ENCODE results near the gene SEBOX. TPM values are rescaled to one million over a fixed set of nuclear protein-coding genes. Genes with fewer than 3 reads are reported as not detected.

Gene SEBOX
- total RNA-seq, 2 experiments from 2014 or later: not detected

- Mint-ChIP-seq H3K27ac (peak within 1 kb of the TSS; percentile 73), H3K9me3 (ENCODE audit: low read depth) (no peaks in the 10 kb centered on the region), H3K36me3 (no peaks in the 10 kb centered on the region), H3K27me3 (no peaks in the 10 kb centered on the region), H3K4me1 (peaks cover 20% of the 10 kb centered on the region), H3K4me3 (peak within 1 kb of the TSS; percentile 82)
- CTCF ChIA-PET: interaction anchor here (1.6 kb wide), 2 partner anchors 13 to 16 kb away, joined by 3 to 5 read pairs; partner anchors contain the start of gene POLDIP2
- DNase-seq: no peak
- ATAC-seq: no peak
Measured at GRCh38 chr17:28370035-28370743, 5.2 kb upstream of the SEBOX start, which contains the start of gene VTN. Gene VTN (minus strand): TSS chr17:28370307. CDS start chr17:28370203, 104 bp downstream.

- ATAC-seq: no peak
Measured at GRCh38 chr17:28369684-28370034, 4.7 kb upstream of the SEBOX start.

GRCh38 chr17:28368915-28369683 lies 4.1 kb upstream of the SEBOX start:
- H3K27me3 Mint-ChIP-seq: no peaks in the 10 kb centered on the region
- CTCF ChIA-PET: no interaction called here
- no peak overlapping the region for H3K27ac Mint-ChIP-seq
- no peak overlapping the region for H3K4me3 Mint-ChIP-seq
- ATAC-seq: no peak
- peaks cover 20% of the 10 kb centered on the region for H3K4me1 Mint-ChIP-seq
- H3K9me3 Mint-ChIP-seq (ENCODE audit: low read depth): no peaks in the 10 kb centered on the region
- no peak for DNase-seq
- no peaks in the 10 kb centered on the region for H3K36me3 Mint-ChIP-seq

More at GRCh38 chr17:28369684-28370034, 4.7 kb upstream of the SEBOX start:
- peaks cover 20% of the 10 kb centered on the region for H3K4me1 Mint-ChIP-seq
- no peak overlapping the region for H3K27ac Mint-ChIP-seq
- CTCF ChIA-PET: interaction anchor here (1.6 kb wide), 1 partner anchor 12 kb away, joined by 5 read pairs; the partner anchor contains the start of gene POLDIP2
- H3K9me3 Mint-ChIP-seq (ENCODE audit: low read depth): no peaks in the 10 kb centered on the region
- H3K4me3 Mint-ChIP-seq: no peak overlapping the region
- H3K36me3 Mint-ChIP-seq: no peaks in the 10 kb centered on the region
- DNase-seq: no peak
- no peaks in the 10 kb centered on the region for H3K27me3 Mint-ChIP-seq

GRCh38 chr17:28368306-28368831 lies 3.4 kb upstream of the SEBOX start:
- H3K36me3 Mint-ChIP-seq: no peaks in the 10 kb centered on the region
- H3K27ac Mint-ChIP-seq: no peak overlapping the region
- H3K4me1 Mint-ChIP-seq: peaks cover 16% of the 10 kb centered on the region
- no peak overlapping the region for H3K4me3 Mint-ChIP-seq
- no peaks in the 10 kb centered on the region for H3K27me3 Mint-ChIP-seq
- DNase-seq: no peak
- H3K9me3 Mint-ChIP-seq (ENCODE audit: low read depth): no peaks in the 10 kb centered on the region
- CTCF ChIA-PET: interaction anchor here (2.1 kb wide), 1 partner anchor 11 kb away, joined by 4 read pairs; the partner anchor contains the start of gene POLDIP2
- no peak for ATAC-seq

GRCh38 chr17:28367641-28368305 lies 2.8 kb upstream of the SEBOX start:
- DNase-seq: no peak
- Mint-ChIP-seq H3K4me1 (peaks cover 10% of the 10 kb centered on the region), H3K27ac (no peak overlapping the region), H3K27me3 (no peaks in the 10 kb centered on the region), H3K36me3 (no peaks in the 10 kb centered on the region), H3K9me3 (ENCODE audit: low read depth) (no peaks in the 10 kb centered on the region), H3K4me3 (no peak overlapping the region)
- CTCF ChIA-PET: interaction anchor here (1.1 to 2.1 kb wide), 2 partner anchors 10 kb away, joined by 3 to 4 read pairs; partner anchors contain the start of gene POLDIP2
- ATAC-seq: no peak

GRCh38 chr17:28366605-28367004 lies 1.6 kb upstream of the SEBOX start:
- no peak for DNase-seq
- no peak for ATAC-seq
- Mint-ChIP-seq H3K4me3 (no peak overlapping the region), H3K9me3 (ENCODE audit: low read depth) (no peaks in the 10 kb centered on the region), H3K36me3 (no peaks in the 10 kb centered on the region), H3K4me1 (peaks cover 5% of the 10 kb centered on the region), H3K27me3 (no peaks in the 10 kb centered on the region), H3K27ac (no peak overlapping the region)
- CTCF ChIA-PET: interaction anchor here (1.1 to 2.1 kb wide), 2 partner anchors 8 to 9 kb away, joined by 3 to 4 read pairs; partner anchors contain the start of gene POLDIP2

- H3K9me3 Mint-ChIP-seq (ENCODE audit: low read depth): no peaks in the 10 kb centered on the region
- no peaks in the 10 kb centered on the region for H3K27me3 Mint-ChIP-seq
- no peak for DNase-seq
- H3K4me1 Mint-ChIP-seq: no peaks in the 10 kb centered on the region
- ATAC-seq: no peak
- peaks cover 7% of the 10 kb centered on the region for H3K36me3 Mint-ChIP-seq
- no peak overlapping the region for H3K4me3 Mint-ChIP-seq
- CTCF ChIA-PET: interaction anchor here (1.5 kb wide), 1 partner anchor 52 kb away, joined by 3 read pairs; no protein-coding TSS in a partner anchor
- H3K27ac Mint-ChIP-seq: no peak overlapping the region
Measured at GRCh38 chr17:28365487-28365886, 488 bp upstream of the SEBOX start.

GRCh38 chr17:28363776-28364650 lies 986 bp downstream of the SEBOX start:
- ATAC-seq (no peak), DNase-seq (no peak)
- no peaks in the 10 kb centered on the region for H3K27me3 Mint-ChIP-seq
- H3K36me3 Mint-ChIP-seq: peaks cover 15% of the 10 kb centered on the region
- peaks cover 3% of the 10 kb centered on the region for H3K4me1 Mint-ChIP-seq
- no peaks in the 10 kb centered on the region for H3K9me3 Mint-ChIP-seq (ENCODE audit: low read depth)
- H3K27ac Mint-ChIP-seq: no peak overlapping the region
- H3K4me3 Mint-ChIP-seq: no peak overlapping the region
- CTCF ChIA-PET: interaction anchor here (1.5 to 1.6 kb wide), 2 partner anchors 15 to 50 kb away, joined by 3 read pairs; no protein-coding TSS in a partner anchor

- Mint-ChIP-seq H3K4me3 (no peak overlapping the region), H3K27me3 (no peaks in the 10 kb centered on the region), H3K9me3 (ENCODE audit: low read depth) (no peaks in the 10 kb centered on the region), H3K4me1 (peaks cover 12% of the 10 kb centered on the region), H3K27ac (no peak overlapping the region), H3K36me3 (peaks cover 15% of the 10 kb centered on the region)
- DNase-seq: no peak
- CTCF ChIA-PET: no interaction called here
- ATAC-seq: no peak
Measured at GRCh38 chr17:28363186-28363585, 1.8 kb downstream of the SEBOX start.

GRCh38 chr17:28357901-28358197 lies 7.2 kb downstream of the SEBOX start:
- DNase-seq: no peak
- no peaks in the 10 kb centered on the region for H3K27me3 Mint-ChIP-seq
- peaks cover 35% of the 10 kb centered on the region for H3K4me1 Mint-ChIP-seq
- CTCF ChIA-PET: interaction anchor here (0.7 to 2.6 kb wide), 11 partner anchors 9 to 211 kb away, joined by 3 to 17 read pairs (median 3); partner anchors contain the start of genes IFT20, TMEM97, TNFAIP1 and VTN
- peak overlapping the region; percentile 93 for H3K4me3 Mint-ChIP-seq
- H3K27ac Mint-ChIP-seq: peak overlapping the region; percentile 92
- ATAC-seq: no peak
- peaks cover 34% of the 10 kb centered on the region for H3K36me3 Mint-ChIP-seq
- no peaks in the 10 kb centered on the region for H3K9me3 Mint-ChIP-seq (ENCODE audit: low read depth)

- Mint-ChIP-seq H3K36me3 (peaks cover 35% of the 10 kb centered on the region), H3K27me3 (no peaks in the 10 kb centered on the region), H3K9me3 (ENCODE audit: low read depth) (no peaks in the 10 kb centered on the region), H3K27ac (peak within 1 kb of the TSS; percentile 92), H3K4me3 (peak within 1 kb of the TSS; percentile 93), H3K4me1 (peaks cover 35% of the 10 kb centered on the region)
- DNase-seq (peak; percentile 97), ATAC-seq (peak; percentile 99)
- CTCF ChIA-PET: interaction anchor here (0.6 to 2.6 kb wide), 13 partner anchors 9 to 464 kb away, joined by 3 to 17 read pairs (median 4); partner anchors contain the start of genes IFT20, LYRM9, TMEM97 and TNFAIP1
Measured at GRCh38 chr17:28357061-28357900, 7.7 kb downstream of the SEBOX start, which contains the start of gene POLDIP2. Gene POLDIP2 (minus strand): TSS chr17:28357527. CDS start chr17:28357448, 79 bp downstream.

Measured in activated CD8-positive, alpha-beta memory T cell treated with anti-CD3 and anti-CD28 coated beads, Interleukin-2, amount 10 ng/mL, durations not matched to agents 7 days and 5 days (primary cell).